Measurements from ENCODE around the gene PDZRN4.
"Not testable (repeated sequence)": the region's sequence is repeated elsewhere in the genome, so short reads cannot be mapped to it uniquely, and the experiment has no call there.

Gene PDZRN4

DNA sequence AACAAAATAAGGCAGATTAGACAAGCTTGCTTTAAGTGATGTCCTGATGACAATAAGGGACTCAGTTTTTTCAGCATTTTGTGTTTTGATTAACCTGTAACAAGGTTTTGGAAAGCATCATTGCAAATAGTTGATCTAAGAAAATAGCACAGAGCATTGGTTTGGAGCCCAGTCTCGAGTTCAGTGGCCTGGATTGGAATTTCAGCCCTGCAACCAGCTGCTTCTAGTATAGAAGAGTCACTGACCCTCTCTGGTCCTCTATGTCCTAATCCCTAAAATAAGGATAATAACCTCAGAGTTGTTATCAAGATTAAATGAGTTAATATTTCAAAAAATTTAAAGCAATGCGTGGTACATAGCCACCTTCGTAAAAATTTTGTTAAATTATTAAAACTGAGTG is 25.5 kb downstream of the PDZRN4 start:
- no peak for DNase-seq (ENCODE audit: low spot score)

DNA sequence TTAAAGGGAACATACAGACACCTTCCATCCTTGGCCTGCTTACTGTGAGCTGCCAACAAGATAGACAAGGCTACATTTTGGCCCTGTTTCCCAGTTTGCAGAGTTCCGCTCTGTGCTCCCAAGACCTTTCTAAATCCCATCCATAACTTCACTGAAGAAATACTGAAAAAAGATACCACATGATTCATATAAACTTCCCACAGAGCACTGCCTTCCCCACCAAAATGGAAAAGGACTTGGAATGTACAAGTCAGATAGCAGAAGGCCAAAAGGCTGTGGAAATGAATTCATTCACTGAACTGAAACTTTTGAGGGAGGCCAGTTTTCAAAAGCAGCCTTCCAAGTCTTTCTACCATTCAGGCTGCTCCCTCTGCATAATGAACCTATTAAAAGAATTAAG is 29.6 kb downstream of the PDZRN4 start:
- DNase-seq (ENCODE audit: low spot score), result no peak

DNA sequence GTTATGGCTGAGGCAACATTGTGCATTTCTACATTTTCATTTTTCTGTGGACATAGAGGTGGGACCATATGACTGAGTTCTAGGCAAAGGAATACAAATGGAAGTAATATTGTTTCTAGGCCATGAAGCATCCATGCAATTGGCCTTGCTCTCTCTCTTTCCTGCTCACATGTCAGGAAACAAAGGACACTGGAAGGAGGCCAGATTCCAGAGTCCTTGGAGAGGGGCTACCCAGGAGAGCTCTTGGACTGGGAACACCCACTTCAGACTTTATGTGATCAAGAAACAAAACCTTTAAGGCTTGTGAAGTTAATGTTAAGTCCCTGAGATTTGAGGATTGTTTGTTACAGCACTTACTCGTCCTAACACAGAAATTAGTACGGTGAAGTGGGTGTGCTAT is 32.8 kb downstream of the PDZRN4 start:
- no peak for DNase-seq (ENCODE audit: low spot score)

DNA sequence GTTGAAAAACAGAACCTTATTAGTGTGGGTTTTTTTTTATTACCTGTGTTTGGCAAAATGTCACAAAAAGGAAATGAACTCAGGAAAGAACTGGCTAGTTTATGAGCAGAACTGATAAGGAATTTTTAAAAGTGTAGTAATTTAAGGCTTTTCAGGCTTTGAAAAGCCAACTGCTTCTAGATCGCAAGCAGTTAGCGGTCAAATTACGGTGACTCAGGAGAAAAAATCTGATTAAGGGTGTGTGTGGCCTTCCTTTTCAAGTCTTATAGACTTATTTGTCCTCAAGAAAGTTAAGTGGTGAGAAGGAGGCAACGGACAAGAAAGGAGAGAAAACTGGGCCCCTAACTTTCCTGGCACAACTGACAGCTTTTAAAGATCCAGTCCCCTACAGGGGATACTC is 33.4 kb downstream of the PDZRN4 start:
- no peak for DNase-seq (ENCODE audit: low spot score)

DNA sequence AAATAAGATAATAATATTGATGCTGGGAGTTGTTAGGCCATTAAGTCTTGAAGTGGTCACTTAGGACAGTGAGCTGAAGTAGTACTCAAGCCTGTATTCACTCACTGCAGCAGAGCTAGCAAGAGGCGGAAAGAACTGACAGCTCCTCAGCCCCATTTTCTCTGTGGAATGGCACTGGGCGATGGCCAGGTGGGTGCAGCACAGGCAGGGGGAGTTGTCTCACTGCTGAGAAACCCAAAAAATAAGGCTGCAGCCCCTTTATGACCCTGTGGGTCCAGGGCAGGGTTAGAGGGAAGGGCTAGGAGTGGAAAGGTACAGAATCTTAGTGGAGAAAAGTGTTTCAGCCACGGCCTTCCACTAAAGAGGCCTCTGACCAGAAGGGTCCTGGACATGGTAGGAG is 35.5 kb downstream of the PDZRN4 start:
- no peak for DNase-seq (ENCODE audit: low spot score)

DNA sequence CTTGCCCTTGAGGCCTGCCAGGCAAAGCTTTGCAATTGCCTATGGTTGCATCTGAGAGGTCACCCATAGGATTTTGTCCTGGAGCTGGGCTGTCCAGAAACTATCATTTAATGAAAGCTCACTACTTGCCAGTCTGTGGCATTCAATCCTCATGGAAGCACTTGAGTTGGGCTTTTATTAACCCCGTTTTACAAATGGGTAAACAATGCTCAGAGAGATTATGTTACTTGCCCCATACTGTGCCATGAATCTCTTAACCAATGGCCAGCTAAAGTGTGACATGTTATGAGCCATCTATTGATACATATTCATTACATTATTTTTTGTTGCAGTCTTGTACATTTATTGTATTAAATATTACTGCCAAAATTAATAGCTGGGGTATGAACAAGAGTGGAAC is 35.9 kb downstream of the PDZRN4 start:
- DNase-seq (ENCODE audit: low spot score), result no peak

DNA sequence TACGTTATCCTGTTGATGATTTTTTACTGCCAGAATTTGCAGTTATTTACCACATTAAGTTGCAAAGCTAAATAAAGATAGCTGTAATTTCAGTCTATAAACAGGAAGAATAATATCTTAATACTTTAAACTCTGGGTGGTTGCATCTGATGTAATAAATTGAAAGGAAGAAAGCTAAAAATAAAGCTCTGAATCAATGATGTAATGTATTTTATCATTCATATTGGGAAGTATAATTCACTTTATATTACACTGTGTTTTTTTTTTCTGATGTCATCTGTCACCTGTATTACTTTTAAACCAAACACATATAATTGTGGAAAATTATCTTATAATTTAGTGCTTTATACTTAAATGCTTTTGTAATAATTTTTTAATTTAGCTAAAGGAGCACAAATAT is 37.1 kb downstream of the PDZRN4 start:
- no peak for DNase-seq (ENCODE audit: low spot score)

DNA sequence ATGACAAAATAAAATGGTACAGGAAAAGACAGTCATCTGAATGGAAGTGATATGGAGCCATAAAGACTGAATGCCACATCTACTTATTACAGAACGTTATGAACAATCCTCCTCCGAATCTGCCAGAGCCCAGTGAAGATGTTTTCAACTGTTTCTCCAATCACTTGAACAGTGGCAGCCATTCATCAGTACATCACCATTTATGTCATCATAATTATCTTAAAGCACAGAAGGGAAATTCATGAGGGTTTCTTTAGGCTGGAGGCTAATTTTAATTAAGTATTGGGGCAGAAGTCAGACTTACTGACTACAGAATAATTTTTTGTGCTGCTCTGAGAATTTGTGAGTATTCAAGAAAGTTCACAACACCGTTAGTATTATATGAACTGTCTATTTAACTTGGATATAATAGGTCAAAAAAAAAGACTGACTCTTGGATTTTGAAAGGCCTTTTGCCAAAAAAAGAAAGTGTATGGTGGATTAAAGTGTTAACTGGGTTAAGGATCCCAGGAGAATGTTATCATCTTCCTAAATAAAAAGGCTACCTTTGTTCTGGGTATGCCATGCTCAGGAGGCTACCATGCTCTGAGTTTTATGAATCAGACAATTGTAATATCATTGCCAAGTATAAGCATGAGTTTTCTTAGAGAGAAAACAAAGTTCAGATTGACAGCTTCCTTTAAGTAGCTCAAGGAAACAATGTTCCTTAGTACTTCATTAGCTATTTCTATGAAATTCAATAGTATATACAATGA is 40.1 kb downstream of the PDZRN4 start:
- DNase-seq (ENCODE audit: low spot score), result no peak

DNA sequence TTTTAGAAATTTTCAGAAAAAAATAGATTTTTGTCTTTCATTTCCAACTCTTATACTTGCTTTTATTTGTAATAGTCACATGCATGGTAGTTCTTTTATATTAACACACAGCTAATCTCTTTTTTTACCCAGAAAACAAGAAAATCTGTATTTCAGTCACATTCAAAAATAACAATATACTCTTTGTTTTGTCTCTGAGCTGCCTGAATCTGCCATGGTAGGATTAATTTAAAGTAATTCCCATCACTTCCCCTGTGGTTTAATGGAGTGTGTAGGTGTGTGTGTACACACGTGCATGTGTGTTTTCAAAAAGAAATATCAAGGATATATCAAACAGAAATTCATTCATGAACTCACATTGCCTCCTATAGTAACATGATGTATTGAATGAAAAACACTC is 42.6 kb downstream of the PDZRN4 start:
- DNase-seq (ENCODE audit: low spot score), result no peak

DNA sequence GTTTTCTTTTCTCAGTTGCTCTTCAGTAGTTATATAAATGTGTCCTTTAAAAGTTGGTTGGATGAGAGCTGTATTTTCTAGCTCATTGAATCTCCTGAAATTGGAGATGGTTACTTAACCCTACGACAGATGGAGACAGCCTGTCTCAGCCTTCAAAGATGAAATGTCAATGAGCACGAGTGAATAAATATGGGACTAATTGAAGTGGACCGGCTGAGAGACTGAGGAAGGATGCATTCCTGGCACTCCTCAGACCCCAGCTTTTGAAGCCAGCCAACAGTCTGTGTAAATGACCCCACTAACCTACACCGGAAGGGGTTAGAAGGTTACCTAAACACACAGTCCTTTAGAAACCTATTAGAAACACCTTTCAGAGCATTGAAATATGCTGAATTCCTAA is 46.6 kb downstream of the PDZRN4 start:
- no peak for DNase-seq (ENCODE audit: low spot score)

DNA sequence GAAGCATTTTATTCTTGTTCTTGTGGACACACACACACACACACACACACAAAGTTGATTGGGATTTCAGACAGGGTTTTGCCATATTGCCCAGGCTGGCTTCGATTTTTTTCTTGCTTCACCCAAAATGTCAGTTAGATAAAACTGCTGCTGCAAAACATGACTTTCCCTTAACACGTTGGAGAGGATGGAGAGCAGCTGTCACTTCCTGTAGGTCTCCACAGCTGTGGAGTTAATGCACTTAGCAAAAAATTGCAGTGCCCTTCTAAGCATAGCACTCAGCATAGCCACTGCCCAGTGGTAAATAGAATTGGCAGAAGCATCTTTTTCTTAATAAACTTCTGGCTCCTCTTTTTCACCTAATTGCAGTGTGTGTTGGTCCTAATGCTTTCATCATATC is 54.5 kb downstream of the PDZRN4 start:
- no peak for DNase-seq (ENCODE audit: low spot score)

DNA sequence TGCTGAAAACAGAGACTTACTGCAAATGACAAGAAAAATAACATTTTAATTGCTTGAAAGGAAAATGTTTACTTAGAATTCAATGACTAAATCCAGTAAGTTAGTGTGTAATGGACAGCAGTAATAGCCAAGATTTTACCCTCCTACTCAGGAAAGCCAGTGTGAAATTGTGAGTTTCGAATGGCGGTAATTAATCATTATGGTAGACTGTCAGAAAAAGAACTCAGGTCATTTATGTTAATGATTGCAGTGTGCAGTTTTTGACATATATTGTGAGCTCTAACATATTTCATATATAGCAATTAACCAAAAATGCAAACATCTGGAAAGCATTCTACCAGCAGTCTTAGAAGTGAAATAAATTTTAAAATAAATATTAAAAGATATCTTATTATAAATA is 60.3 kb downstream of the PDZRN4 start:
- no peak for DNase-seq (ENCODE audit: low spot score)

DNA sequence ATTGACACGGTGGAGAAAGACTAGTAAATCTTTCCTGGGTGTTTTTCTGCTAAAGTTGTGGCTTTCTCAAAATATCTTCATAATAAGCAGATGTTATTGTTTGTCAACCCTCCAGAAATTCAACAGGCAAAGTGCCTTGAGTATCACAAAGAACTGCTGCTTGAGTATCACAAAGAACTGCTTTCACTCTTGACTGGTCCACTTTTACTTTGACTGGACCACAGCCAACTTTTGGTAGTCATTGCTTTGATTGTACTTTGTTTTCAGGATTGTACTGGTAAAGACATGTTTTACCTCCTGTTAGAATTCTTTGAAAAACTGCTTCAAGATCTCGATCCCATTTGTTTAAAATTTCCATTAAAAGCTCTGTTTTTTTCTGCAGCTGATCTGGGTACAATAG is 62.6 kb downstream of the PDZRN4 start:
- DNase-seq (ENCODE audit: low spot score), result no peak

DNA sequence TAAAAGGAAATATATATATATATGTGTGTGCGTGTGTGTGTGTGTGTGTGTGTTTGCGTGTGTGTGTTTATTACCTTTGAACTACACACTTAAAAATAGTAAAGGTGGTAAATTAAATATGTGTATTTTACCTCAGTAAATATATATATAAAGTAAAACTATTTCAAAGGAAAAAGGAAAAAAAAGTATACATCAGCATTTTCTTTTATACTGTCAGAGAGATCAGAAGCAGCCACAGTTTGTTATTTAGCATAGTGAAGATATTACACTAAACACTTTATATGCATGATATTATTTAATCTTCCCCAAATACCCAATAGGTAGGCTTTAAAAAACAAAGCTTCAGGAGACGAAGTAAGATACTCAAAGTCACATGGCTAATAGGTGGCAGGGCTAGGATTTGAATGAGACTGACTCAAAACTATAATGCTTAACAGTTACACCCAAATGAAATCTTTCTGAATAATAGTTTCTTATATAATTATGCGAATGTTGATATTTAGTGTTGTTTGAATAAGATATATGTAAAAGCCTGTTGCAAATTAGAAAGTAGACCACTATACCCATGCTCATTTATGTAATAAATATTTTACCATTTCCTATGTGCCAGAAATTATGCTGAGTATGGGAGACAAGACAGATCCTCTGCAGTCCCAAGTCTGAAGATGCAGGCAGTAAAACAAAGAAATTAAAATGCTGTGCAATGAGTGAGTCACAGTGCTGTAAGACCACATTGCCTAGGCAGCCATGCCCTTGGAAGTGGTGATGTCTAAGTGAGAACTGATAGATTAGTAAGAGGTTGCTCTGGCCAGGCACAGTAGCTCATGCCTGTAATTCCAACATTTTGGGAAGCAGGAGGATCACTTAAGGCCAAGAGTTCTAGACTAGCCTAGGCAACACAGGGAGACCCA is 66.1 kb downstream of the PDZRN4 start:
- DNase-seq (ENCODE audit: low spot score), result no peak

DNA sequence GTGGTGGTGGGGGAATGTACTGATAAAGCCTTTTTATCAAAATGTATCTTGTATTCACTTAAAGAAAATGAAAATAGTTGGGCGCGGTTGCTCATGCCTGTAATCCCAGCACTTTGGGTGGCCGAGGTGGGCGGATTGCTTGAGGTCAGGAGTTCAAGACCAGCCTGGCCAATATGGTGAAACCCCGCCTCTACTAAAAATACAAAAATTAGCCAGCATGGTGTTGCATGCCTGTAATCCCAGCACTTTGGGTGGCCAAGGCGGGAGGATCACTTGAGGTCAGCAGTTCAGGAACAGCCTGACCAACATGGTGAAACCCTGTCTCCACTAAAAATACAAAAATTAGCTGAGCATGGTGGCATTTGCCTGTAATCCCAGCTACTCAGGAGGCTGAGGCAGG is 75.1 kb downstream of the PDZRN4 start:
- not testable (repeated sequence) for DNase-seq (ENCODE audit: low spot score)

DNA sequence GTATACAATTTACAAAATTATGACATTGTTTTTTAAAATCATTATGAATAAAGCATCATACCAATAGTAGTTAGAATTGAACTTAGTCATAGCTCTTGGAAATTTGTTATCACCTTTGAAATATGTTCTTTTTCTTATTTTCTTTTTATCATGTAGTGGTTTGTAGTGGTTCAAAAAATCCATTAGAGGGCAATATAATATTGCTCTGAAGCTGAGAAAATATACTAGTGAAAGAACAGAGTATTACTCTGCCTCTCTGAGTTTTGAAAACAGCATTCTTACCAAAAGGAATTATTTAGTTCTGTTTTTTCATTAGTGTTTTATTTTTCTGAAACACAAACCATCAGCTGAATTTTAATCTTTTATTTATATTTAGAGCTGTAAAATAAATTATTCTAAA is 76.2 kb downstream of the PDZRN4 start:
- DNase-seq (ENCODE audit: low spot score), result no peak

DNA sequence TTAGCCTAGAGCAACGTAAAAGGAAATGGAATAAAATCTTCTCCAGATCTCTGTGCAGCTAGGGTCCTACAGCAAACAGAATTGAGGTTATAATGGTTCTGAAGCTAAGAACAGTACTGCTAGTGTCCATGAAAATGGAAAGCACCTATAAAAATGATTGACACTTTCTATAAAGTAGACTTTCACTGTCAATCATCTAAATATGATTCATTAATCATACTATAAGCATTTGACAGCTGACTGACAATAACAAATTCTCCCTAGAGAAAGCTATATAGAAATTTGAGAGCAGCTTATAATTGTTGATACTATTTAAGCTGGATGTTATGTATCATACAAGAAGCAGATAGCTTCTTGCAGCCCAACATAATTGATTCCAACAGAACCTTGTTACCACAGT is 80.9 kb downstream of the PDZRN4 start:
- DNase-seq (ENCODE audit: low spot score), result no peak

DNA sequence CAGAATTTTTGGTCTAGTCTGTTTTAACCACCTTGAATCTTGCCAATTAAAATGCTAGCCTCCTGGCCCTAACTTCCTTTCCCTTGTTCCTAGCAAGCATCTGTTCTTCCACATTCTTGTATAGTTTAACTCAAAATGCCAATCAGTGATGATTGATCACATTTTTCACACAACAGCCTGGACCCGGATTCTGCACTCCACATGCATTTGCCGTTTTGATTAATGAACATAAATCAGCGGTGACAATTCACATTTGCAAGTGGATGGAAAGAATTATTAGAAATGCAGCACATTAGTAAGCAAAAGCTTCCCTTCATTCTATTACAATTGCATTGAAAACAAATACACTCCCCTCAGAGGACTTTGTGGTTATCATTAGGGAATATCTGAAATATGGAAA is 83.4 kb downstream of the PDZRN4 start:
- no peak for DNase-seq (ENCODE audit: low spot score)

DNA sequence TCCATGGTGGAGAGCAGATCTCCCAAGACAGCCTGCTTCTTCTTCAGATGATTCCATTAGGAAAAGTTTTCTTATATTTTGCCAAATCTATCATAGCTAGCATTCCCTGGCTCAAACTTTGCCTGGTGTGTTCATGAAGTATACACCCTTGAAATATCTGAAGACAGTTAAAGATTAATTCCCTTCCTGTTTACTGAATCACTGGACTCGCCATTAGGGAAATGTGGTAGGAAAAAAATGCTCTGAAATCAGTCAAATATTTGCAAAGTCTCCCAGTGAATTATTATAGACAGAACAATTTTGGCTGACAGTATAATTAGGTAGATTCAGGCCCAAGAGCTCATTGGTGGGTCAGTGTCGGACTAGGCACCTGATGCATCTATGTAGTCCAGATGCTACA is 86.5 kb downstream of the PDZRN4 start:
- no peak for DNase-seq (ENCODE audit: low spot score)

DNA sequence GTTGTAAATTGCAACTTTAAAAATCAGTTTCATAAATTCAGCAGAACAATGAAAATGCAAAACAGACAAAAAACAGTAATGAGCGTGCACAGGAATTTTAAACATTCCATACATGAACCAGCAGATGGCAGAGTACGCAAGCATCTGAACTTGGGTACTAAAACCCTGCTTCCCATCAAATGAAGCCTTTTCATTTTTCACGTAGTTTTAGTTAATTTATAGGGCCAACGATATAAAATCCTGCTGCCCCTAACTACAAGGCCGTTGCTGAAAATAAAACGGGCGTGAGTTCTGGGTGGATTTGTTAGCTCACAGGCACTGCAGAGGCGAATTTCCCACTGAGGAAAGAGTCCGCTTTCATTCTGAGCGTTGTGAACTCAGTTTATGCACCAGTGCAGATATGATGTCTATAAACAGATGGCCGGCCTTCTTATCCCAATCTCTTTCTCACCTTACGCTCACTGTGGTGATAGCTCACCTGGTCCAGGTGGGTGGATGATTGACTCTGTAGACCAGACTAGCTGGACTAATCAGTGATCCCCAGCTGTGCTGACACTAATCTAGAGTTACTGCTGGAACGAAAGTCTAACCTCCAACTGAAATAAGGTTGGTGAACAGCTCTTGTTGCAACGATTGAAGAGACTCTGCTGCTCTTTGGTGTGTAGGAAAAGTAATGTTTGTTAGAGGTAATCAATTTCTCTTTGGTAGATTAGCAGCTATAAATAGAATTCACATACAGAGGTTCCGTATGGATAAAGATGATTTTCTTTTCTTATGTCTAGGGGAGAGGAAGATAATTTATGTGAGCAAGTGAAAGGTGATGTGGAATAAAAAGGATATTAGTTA is 89.2 kb downstream of the PDZRN4 start:
- peak; percentile 19 for DNase-seq (ENCODE audit: low spot score)

DNA sequence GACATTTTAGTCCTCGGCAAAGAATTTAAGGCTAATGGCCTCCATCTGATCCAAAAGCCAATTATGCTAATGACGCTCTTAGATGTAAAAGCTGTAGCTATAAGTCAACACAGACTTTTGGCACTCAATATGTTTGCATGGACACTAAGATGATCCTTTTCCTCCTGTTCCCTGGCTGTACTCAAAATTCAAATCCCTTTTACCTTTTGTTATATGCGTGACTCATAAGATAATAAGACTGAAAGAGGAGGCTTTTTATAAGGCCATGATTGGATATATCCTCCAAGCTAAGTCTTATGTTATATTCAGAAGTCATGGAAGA is 89.8 kb downstream of the PDZRN4 start:
- no peak for DNase-seq (ENCODE audit: low spot score)

DNA sequence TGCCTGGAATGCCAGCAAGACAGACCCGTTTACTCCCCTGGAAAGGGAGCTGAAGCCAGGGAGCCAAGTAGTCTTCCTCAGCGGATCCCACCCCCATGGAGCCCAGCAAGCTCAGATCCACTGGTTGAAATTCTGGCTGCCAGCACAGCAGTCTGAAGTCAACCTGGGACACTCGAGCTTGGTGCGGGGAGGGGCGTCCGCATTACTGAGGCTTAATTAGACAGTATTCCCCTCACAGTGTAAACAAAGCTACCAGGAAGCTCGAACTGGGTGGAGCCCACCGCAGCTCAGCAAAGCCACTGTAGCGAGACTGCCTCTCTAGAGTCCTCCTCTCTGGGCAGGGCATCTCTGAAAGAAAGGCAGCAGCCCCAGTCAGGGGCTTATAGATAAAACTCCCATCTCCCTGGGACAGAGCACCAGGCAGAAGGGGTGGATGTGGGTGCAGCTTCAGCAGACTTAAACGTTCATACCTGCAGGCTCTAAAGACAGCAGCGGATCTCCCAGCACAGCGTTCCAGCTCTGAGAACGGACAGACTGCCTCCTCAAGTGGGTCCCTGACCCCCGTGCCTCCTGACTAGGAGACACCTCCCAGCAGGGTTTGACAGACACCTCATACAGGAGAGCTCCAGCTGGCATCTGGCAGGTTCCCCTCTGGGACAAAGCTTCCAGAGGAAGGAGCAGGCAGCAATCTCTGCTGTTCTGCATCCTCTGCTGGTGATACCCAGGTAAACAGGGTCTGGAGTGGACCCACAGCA is 92.4 kb downstream of the PDZRN4 start:
- not testable (repeated sequence) for DNase-seq (ENCODE audit: low spot score)

All from activated CD4-positive, alpha-beta T cell treated with anti-CD3 and anti-CD28 coated beads, Interleukin-2, Interleukin-4, amounts not matched to agents 100 ng/mL and 50 ng/mL, durations not matched to agents 16 hours and 8 hours (primary cell).